HCT116 (cell line): ENCODE measurements around the gene VEPH1. TPM values are rescaled to one million over a fixed set of nuclear protein-coding genes. Genes with fewer than 3 reads are reported as not detected.

Experiments
- ATAC-seq: fragments of 200-7000 bp; cut with Tn5 transposase; 2 replicates; pipeline ENCODE4 v1.9.1; 2020; ENCODE audit warnings: mild to moderate bottlenecking, moderate library complexity
- BruUV-seq: library from RNA; stranded (reverse); fragments of 400-500 nt; replicated peaks from 2 replicates; lab custom pipeline; 2021; lab: Mats Ljungman, UMichigan
- CTCF ChIA-PET: fragments of 300-600 bp; sonication (Branson Sonifier 250); formaldehyde crosslinking; loops from one replicate; lab custom pipeline; 2021; ENCODE audit warnings: antibody characterized with exemption; lab: Charles Lee
- POLR2A ChIA-PET: fragments of 300-600, 350-600 bp; sonication (Branson Sonifier 250); formaldehyde crosslinking; loops from one replicate; lab custom pipeline; 2021; ENCODE audit warnings: antibody characterized with exemption; lab: Charles Lee
- RAD21 ChIA-PET, 2 experiments: fragments of 300-600 bp; sonication (Branson Sonifier 250); formaldehyde crosslinking; loops; one replicate each; lab custom pipeline; 2023; ENCODE audit warnings: low total read pairs in 2 of 2; ENCODE audit not compliant: uncharacterized antibody in 2 of 2, unreplicated experiment in 2 of 2, low non-redundant PET in 1 of 2; lab: Charles Lee
- DNase-seq: peaks from one replicate; pipeline ENCODE4 v3.0.0-alpha.2; 2010; ENCODE audit warnings: low read depth, low spot score
- H2AFZ ChIP-seq: fragments of 200-600 bp; shearing (Covaris generic), sonication (generic); 2 replicates; pipeline ENCODE4 v1.6.1; 2017; ENCODE audit warnings: low read depth, mixed run types, mixed read lengths, antibody characterized with exemption, low read length; ENCODE audit not compliant: poor library complexity, severe bottlenecking
- H3K27ac ChIP-seq: 2 replicates; pipeline ENCODE4 v1.5.1; 2012; ENCODE audit warnings: low read depth, low read length
- H3K27me3 ChIP-seq: fragments of 200-600 bp; sonication (generic); 2 replicates; pipeline ENCODE4 v1.6.1; 2016; ENCODE audit warnings: mixed run types, low read length, mixed read lengths; ENCODE audit not compliant: insufficient read depth
- H3K36me3 ChIP-seq, 2 experiments: fragments of 200-500 bp in 1 of 2; fragments of 200-600 bp in 1 of 2; sonication (Bioruptor generic) in 1 of 2; sonication (generic) in 1 of 2; 2 replicates each; pipeline versions ENCODE4 v1.5.1 to v1.6.1; 2014 to 2016; ENCODE audit warnings: low read length in 2 of 2, inconsistent platforms in 1 of 2, mixed read lengths in 1 of 2, mixed run types in 1 of 2; ENCODE audit not compliant: insufficient read depth in 2 of 2, control insufficient read depth in 1 of 2
- H3K4me1 ChIP-seq, 2 experiments: fragments of 200-600 bp in 1 of 2; sonication (generic) in 1 of 2; 2 replicates each; pipeline versions ENCODE4 v1.5.1 to v1.6.1; 2012 to 2017; ENCODE audit warnings: low read length in 2 of 2, inconsistent platforms in 1 of 2, mild to moderate bottlenecking in 1 of 2, mixed read lengths in 1 of 2, mixed run types in 1 of 2, moderate library complexity in 1 of 2; ENCODE audit not compliant: insufficient read depth in 2 of 2, control insufficient read depth in 1 of 2
- H3K4me2 ChIP-seq: fragments of 200-600 bp; sonication (generic); 2 replicates; pipeline ENCODE4 v1.6.1; 2017; ENCODE audit warnings: mixed run types, low read length, mixed read lengths
- H3K4me3 ChIP-seq, 2 experiments: fragments of 200-600 bp in 1 of 2; sonication (generic) in 1 of 2; replicated peaks in 1 of 2; 2 replicates each; pipeline ENCODE4 v1.5.1; 2011 to 2016; ENCODE audit warnings: low read length in 2 of 2, control low read depth in 1 of 2, low read depth in 1 of 2, mild to moderate bottlenecking in 1 of 2, mixed read lengths in 1 of 2, mixed run types in 1 of 2
- H3K79me2 ChIP-seq: fragments of 200-600 bp; sonication (generic); 2 replicates; pipeline ENCODE4 v1.6.1; 2017; ENCODE audit warnings: mild to moderate bottlenecking, mixed run types, low read length, moderate library complexity, mixed read lengths; ENCODE audit not compliant: insufficient read depth
- H3K9ac ChIP-seq: fragments of 200-600 bp; sonication (generic); 2 replicates; pipeline ENCODE4 v1.6.1; 2016; ENCODE audit warnings: low read length, mixed read lengths
- H3K9me2 ChIP-seq: fragments of 200-600 bp; sonication (generic), shearing (Covaris generic); 2 replicates; pipeline ENCODE4 v1.6.1; 2017; ENCODE audit warnings: mixed run types, mild to moderate bottlenecking, moderate library complexity; ENCODE audit not compliant: insufficient read depth
- H3K9me3 ChIP-seq, 2 experiments: fragments of 200-500 bp in 1 of 2; fragments of 200-600 bp in 1 of 2; sonication (Bioruptor generic) in 1 of 2; sonication (generic) in 1 of 2; 2 replicates each; pipeline ENCODE4 v1.6.1; 2014 to 2017; ENCODE audit warnings: low read length in 2 of 2, mixed read lengths in 2 of 2, inconsistent platforms in 1 of 2, low read depth in 1 of 2, mild to moderate bottlenecking in 1 of 2, mixed run types in 1 of 2, moderate library complexity in 1 of 2; ENCODE audit not compliant: control insufficient read depth in 1 of 2, insufficient read depth in 1 of 2
- H4K20me1 ChIP-seq: fragments of 200-600 bp; sonication (generic), shearing (Covaris generic); 2 replicates; pipeline ENCODE4 v1.6.1; 2017; ENCODE audit warnings: mixed run types, mild to moderate bottlenecking, moderate library complexity; ENCODE audit not compliant: insufficient read depth
- CBX3 ChIP-seq: IDR thresholded peaks from 2 replicates; pipeline ENCODE4 v1.6.1; 2012; ENCODE audit warnings: low read depth
- CEBPB ChIP-seq: IDR thresholded peaks from 2 replicates; pipeline ENCODE4 v1.6.1; 2012; ENCODE audit warnings: low read depth
- CTCF ChIP-seq, 3 experiments: fragments of 200-600 bp in 1 of 3; sonication (generic) in 1 of 3; IDR thresholded peaks in 2 of 3; conservative IDR thresholded peaks in 1 of 3; 2 replicates each; pipeline ENCODE4 v1.5.1; 2012 to 2017; ENCODE audit warnings: low read depth in 2 of 3, low read length in 2 of 3, antibody characterized with exemption in 1 of 3, borderline replicate concordance in 1 of 3, control low read depth in 1 of 3, mild to moderate bottlenecking in 1 of 3, mixed read lengths in 1 of 3, mixed run types in 1 of 3, moderate library complexity in 1 of 3; ENCODE audit not compliant: insufficient read depth in 1 of 3
- ELF1 ChIP-seq: IDR thresholded peaks from 2 replicates; pipeline ENCODE4 v1.6.1; 2012; ENCODE audit warnings: low read depth, borderline replicate concordance
- EZH2 ChIP-seq: fragments of 200-600 bp; sonication (generic); IDR thresholded peaks from 2 replicates; pipeline ENCODE4 v1.6.1; 2017; ENCODE audit warnings: antibody characterized with exemption, mixed run types
- EZH2phosphoT487 ChIP-seq: fragments of 200-600 bp; IDR thresholded peaks from 2 replicates; pipeline ENCODE4 v1.6.1; 2018; ENCODE audit warnings: antibody characterized with exemption, borderline replicate concordance
- FOSL1 ChIP-seq: IDR thresholded peaks from 2 replicates; pipeline ENCODE4 v1.6.1; 2012; ENCODE audit warnings: low read depth
- JUND ChIP-seq: IDR thresholded peaks from 2 replicates; pipeline ENCODE4 v1.6.1; 2012
- MAX ChIP-seq: IDR thresholded peaks from 2 replicates; pipeline ENCODE4 v1.6.1; 2012
- POLR2A ChIP-seq: IDR thresholded peaks from 2 replicates; pipeline ENCODE4 v1.7.0; 2011; ENCODE audit warnings: borderline replicate concordance; ENCODE audit not compliant: insufficient read depth, insufficient read length; ENCODE audit errors: extremely low read depth
- POLR2AphosphoS5 ChIP-seq: IDR thresholded peaks from 2 replicates; pipeline ENCODE4 v1.6.1; 2011; ENCODE audit warnings: mild to moderate bottlenecking, low read depth, low read length, moderate library complexity
- SIN3A ChIP-seq: IDR thresholded peaks from 2 replicates; pipeline ENCODE4 v1.6.1; 2012; ENCODE audit warnings: low read depth
- SP1 ChIP-seq: IDR thresholded peaks from 2 replicates; pipeline ENCODE4 v1.6.1; 2012; ENCODE audit warnings: low read depth
- SRF ChIP-seq: IDR thresholded peaks from 2 replicates; pipeline ENCODE4 v1.6.1; 2012; ENCODE audit warnings: low read depth
- TCF7L2 ChIP-seq: IDR thresholded peaks from 2 replicates; pipeline ENCODE4 v1.7.0; 2011; ENCODE audit warnings: borderline replicate concordance, inconsistent platforms; ENCODE audit not compliant: insufficient read depth, insufficient read length; ENCODE audit errors: extremely low read depth
- ZFX ChIP-seq: fragments of 450-650 bp; IDR thresholded peaks from 2 replicates; pipeline ENCODE4 v1.6.1; 2017
- intact Hi-C: fragments of 100-400 bp; cut with micrococcal nuclease; formaldehyde crosslinking; loops from 2 replicates; pipeline ENCODE4 v1.10.0; 2022
- total RNA-seq: library from RNA; stranded (reverse); gene quantifications from one replicate; pipeline ENCODE4 v1.2.1, GENCODE V29; 2021; ENCODE audit not compliant: unreplicated experiment
- TF ChIP-seq, protein P1 (sequence below): IDR thresholded peaks from 2 replicates; pipeline ENCODE4 v1.6.1; 2012; ENCODE audit warnings: low read depth
- TF ChIP-seq, protein P2 (sequence below): IDR thresholded peaks from 2 replicates; pipeline ENCODE4 v1.6.1; 2012

Gene VEPH1
- total RNA-seq, 1 experiment from 2014 or later, result 4.9 TPM

DNA sequence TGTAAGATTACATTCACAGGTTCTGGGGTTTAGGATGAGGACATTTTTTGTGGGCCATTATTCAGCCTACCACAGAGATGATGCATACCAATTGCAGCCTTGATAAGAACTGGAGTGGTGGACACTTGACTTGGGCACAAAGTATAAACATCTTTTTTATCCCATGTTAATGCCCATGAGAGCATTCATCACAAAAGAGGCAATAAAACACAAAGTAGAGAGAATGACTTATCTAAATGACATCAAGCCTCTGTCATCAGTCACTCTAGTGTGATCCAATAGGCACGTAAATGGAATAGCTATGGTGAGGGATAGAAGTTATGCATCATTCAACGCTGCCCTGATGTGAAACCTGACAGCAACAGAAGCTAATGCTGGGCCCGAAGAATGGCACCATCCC, 25.8 kb downstream of the VEPH1 start:
- BruUV-seq, result no TSS peak
- Histone ChIP-seq H3K9ac (no peak overlapping the region), H3K4me1 (no peaks in the 10 kb centered on the region), H3K4me3 (no peak overlapping the region), H3K9me2 (no peaks in the 10 kb centered on the region), H4K20me1 (no peaks in the 10 kb centered on the region)
- POLR2A ChIA-PET, result no interaction called here
- DNase-seq (no peak), ATAC-seq (no peak)
- no peak for TF ChIP-seq SRF
- no peak for TF ChIP-seq SIN3A
- no peak for TF ChIP-seq JUND
- TF ChIP-seq POLR2AphosphoS5, result no peak
- no peak for TF ChIP-seq TCF7L2
- TF ChIP-seq, protein P1, sequence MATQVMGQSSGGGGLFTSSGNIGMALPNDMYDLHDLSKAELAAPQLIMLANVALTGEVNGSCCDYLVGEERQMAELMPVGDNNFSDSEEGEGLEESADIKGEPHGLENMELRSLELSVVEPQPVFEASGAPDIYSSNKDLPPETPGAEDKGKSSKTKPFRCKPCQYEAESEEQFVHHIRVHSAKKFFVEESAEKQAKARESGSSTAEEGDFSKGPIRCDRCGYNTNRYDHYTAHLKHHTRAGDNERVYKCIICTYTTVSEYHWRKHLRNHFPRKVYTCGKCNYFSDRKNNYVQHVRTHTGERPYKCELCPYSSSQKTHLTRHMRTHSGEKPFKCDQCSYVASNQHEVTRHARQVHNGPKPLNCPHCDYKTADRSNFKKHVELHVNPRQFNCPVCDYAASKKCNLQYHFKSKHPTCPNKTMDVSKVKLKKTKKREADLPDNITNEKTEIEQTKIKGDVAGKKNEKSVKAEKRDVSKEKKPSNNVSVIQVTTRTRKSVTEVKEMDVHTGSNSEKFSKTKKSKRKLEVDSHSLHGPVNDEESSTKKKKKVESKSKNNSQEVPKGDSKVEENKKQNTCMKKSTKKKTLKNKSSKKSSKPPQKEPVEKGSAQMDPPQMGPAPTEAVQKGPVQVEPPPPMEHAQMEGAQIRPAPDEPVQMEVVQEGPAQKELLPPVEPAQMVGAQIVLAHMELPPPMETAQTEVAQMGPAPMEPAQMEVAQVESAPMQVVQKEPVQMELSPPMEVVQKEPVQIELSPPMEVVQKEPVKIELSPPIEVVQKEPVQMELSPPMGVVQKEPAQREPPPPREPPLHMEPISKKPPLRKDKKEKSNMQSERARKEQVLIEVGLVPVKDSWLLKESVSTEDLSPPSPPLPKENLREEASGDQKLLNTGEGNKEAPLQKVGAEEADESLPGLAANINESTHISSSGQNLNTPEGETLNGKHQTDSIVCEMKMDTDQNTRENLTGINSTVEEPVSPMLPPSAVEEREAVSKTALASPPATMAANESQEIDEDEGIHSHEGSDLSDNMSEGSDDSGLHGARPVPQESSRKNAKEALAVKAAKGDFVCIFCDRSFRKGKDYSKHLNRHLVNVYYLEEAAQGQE, result no peak
- TF ChIP-seq CTCF (IDR thresholded peaks at IDR 0.05 in 2 of 3, conservative IDR thresholded peaks at IDR 0.05 in 1 of 3; ENCODE audit: borderline replicate concordance in 1 of 3, insufficient read depth in 1 of 3, low read depth in 2 of 3, low read length in 2 of 3), result no peak
- TF ChIP-seq EZH2, result no peak
- TF ChIP-seq CBX3, result no peak
- no peak for TF ChIP-seq FOSL1
- TF ChIP-seq ZFX, result no peak
- TF ChIP-seq ELF1, result no peak
- no peak for TF ChIP-seq CEBPB
- TF ChIP-seq MAX, result no peak
- TF ChIP-seq POLR2A, result no peak
- TF ChIP-seq, protein P2, sequence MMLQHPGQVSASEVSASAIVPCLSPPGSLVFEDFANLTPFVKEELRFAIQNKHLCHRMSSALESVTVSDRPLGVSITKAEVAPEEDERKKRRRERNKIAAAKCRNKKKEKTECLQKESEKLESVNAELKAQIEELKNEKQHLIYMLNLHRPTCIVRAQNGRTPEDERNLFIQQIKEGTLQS, result no peak
- no peak for TF ChIP-seq EZH2phosphoT487
- no peak for TF ChIP-seq SP1
- TF ChIP-seq, all 23 proteins: peak for 0
- ChIA-PET RAD21 (no interaction called here), CTCF (no interaction called here)
- intact Hi-C loops, result no loop called here
- H2AFZ ChIP-seq, result no peak overlapping the region
- no peaks in the 10 kb centered on the region for H3K9me3 ChIP-seq
- H3K27me3 ChIP-seq, result no peaks in the 10 kb centered on the region
- no peak overlapping the region for H3K27ac ChIP-seq
- H3K36me3 ChIP-seq, result no peaks in the 10 kb centered on the region
- H3K79me2 ChIP-seq, result no peaks in the 10 kb centered on the region
- no peak overlapping the region for H3K4me2 ChIP-seq
